GM10266 (cell line): ENCODE measurements around the gene POLR3H.

Experiments
- DNase-seq: peaks from one replicate; pipeline ENCODE4 v3.0.0; 2012; ENCODE audit errors: extremely low spot score
- CTCF ChIP-seq: IDR thresholded peaks from 2 replicates; pipeline ENCODE4 v1.5.1; 2012; ENCODE audit warnings: mild to moderate bottlenecking, low read depth; ENCODE audit not compliant: control insufficient read depth, insufficient read depth; ENCODE audit errors: missing control alignments

Gene POLR3H

GRCh38 chr22:41504816-41505215, 39.5 kb downstream of the POLR3H start:
- no peak for TF ChIP-seq CTCF
- no peak for DNase-seq

- no peak for DNase-seq
- no peak for TF ChIP-seq CTCF
Measured at GRCh38 chr22:41504397-41504796, 39.9 kb downstream of the POLR3H start.

GRCh38 chr22:41501209-41501608, 43.1 kb downstream of the POLR3H start:
- DNase-seq, result peak; percentile 52
- TF ChIP-seq CTCF, result peak; percentile 61

GRCh38 chr22:41500303-41500702, 44.0 kb downstream of the POLR3H start:
- DNase-seq, result no peak
- TF ChIP-seq CTCF, result no peak

- no peak for TF ChIP-seq CTCF
- no peak for DNase-seq
Measured at GRCh38 chr22:41499624-41500280, 44.5 kb downstream of the POLR3H start.

GRCh38 chr22:41498303-41498835, 45.9 kb downstream of the POLR3H start:
- no peak for TF ChIP-seq CTCF
- no peak for DNase-seq

- TF ChIP-seq CTCF, result no peak
Measured at GRCh38 chr22:41491374-41492100, 52.7 kb downstream of the POLR3H start.

More at GRCh38 chr22:41491374-41492100, 52.7 kb downstream of the POLR3H start:
- no peak for DNase-seq
